NCI-H2227 (cell line): ENCODE measurements around the gene SYNM.
"Not testable (repeated sequence)": the region's sequence is repeated elsewhere in the genome, so short reads cannot be mapped to it uniquely, and the experiment has no call there.

ENCODE experiments used
- DNase-seq: peaks from one replicate; lab custom pipeline; 2025; ENCODE audit not compliant: unreplicated experiment; lab: John Stamatoyannopoulos, UW

Gene SYNM

GRCh38 chr15:99105514-99106341, 848 bp downstream of the SYNM start:
- DNase-seq, result peak; percentile 82

GRCh38 chr15:99106417-99107220, 1.7 kb downstream of the SYNM start:
- peak; percentile 4 for DNase-seq

- no peak for DNase-seq
Measured at GRCh38 chr15:99108993-99109392, 4.1 kb downstream of the SYNM start.

GRCh38 chr15:99109555-99110021, 4.7 kb downstream of the SYNM start:
- DNase-seq, result no peak

GRCh38 chr15:99110093-99110492, 5.2 kb downstream of the SYNM start:
- DNase-seq, result no peak

GRCh38 chr15:99110581-99111320, 5.9 kb downstream of the SYNM start:
- DNase-seq, result no peak

GRCh38 chr15:99111641-99112040, 6.8 kb downstream of the SYNM start:
- DNase-seq, result not testable (repeated sequence)

- DNase-seq, result no peak
Measured at GRCh38 chr15:99113547-99114271, 8.8 kb downstream of the SYNM start.

- no peak for DNase-seq
Measured at GRCh38 chr15:99114511-99115299, 9.8 kb downstream of the SYNM start.

- no peak for DNase-seq
Measured at GRCh38 chr15:99115300-99116215, 10.7 kb downstream of the SYNM start.

- no peak for DNase-seq
Measured at GRCh38 chr15:99117111-99117510, 12.2 kb downstream of the SYNM start.

- no peak for DNase-seq
Measured at GRCh38 chr15:99117563-99118257, 12.8 kb downstream of the SYNM start.

- DNase-seq, result no peak
Measured at GRCh38 chr15:99118258-99118632, 13.4 kb downstream of the SYNM start.

GRCh38 chr15:99118801-99119546, 14.1 kb downstream of the SYNM start:
- no peak for DNase-seq

GRCh38 chr15:99120050-99120777, 15.3 kb downstream of the SYNM start:
- DNase-seq, result no peak

GRCh38 chr15:99121207-99121606, 16.3 kb downstream of the SYNM start:
- no peak for DNase-seq
